Gastroesophageal sphincter (tissue), 4 donors: ENCODE results near the gene MYT1. TPM values are rescaled to one million over a fixed set of nuclear protein-coding genes. Genes with fewer than 3 reads are reported as not detected.
"Not testable (repeated sequence)": the region's sequence is repeated elsewhere in the genome, so short reads cannot be mapped to it uniquely, and the experiment has no call there.

Experiments used
- ATAC-seq: fragments of 150-250 bp; one replicate; pipeline ENCODE4 v1.9.1; 2016; ENCODE audit warnings: mild to moderate bottlenecking, moderate library complexity
- H3K27ac ChIP-seq, 4 donors: fragments of 200-600 bp; sonication (generic) in 3 of 4; 1 replicate in 3 of 4; 2 replicates in 1 of 4; pipeline ENCODE4 v1.5.1; 2016 to 2019
- H3K27me3 ChIP-seq: fragments of 200-600 bp; sonication (generic); one replicate; pipeline ENCODE4 v1.5.1; 2019
- H3K36me3 ChIP-seq, 2 donors: fragments of 200-600 bp; sonication (generic); one replicate each; pipeline ENCODE4 v1.5.1; 2019; ENCODE audit warnings: control low read depth in 1 of 2
- H3K4me1 ChIP-seq, 3 donors: fragments of 200-600 bp; sonication (generic); 1 replicate in 2 of 3; 2 replicates in 1 of 3; pipeline ENCODE4 v1.5.1; 2016 to 2019; ENCODE audit warnings: control low read depth in 2 of 3
- H3K4me3 ChIP-seq, 2 donors: fragments of 200-600 bp; sonication (generic); one replicate each; pipeline ENCODE4 v1.5.1; 2019; ENCODE audit warnings: mild to moderate bottlenecking in 1 of 2, moderate library complexity in 1 of 2
- H3K9me3 ChIP-seq, 3 donors: fragments of 200-600 bp; sonication (generic); one replicate each; pipeline ENCODE4 v1.5.1; 2017 to 2019; ENCODE audit warnings: control low read depth in 2 of 3
- EP300 ChIP-seq: sonication (generic); formaldehyde crosslinking; IDR thresholded peaks from one replicate; pipeline ENCODE4 v1.6.1; 2017; ENCODE audit warnings: antibody characterized with exemption, mild to moderate bottlenecking
- POLR2A ChIP-seq, 2 donors: fragments of 450-650 bp; IDR thresholded peaks; one replicate each; pipeline ENCODE4 v1.6.1; 2017; ENCODE audit warnings: antibody characterized with exemption in 2 of 2, mild to moderate bottlenecking in 2 of 2, moderate library complexity in 1 of 2
- POLR2AphosphoS5 ChIP-seq: sonication (generic); formaldehyde crosslinking; IDR thresholded peaks from one replicate; pipeline ENCODE4 v1.6.1; 2017; ENCODE audit warnings: antibody characterized with exemption
- WGBS, 2 donors: methylation state at CpG; one replicate each; pipeline ENCODE4 v1.1.5; 2018; ENCODE audit warnings: low coverage in 1 of 2; 5-methylcytosine and 5-hydroxymethylcytosine counted together
- total RNA-seq, 4 donors: library from RNA; depleted of rRNA; stranded (reverse); fragments of >200 nt; gene quantifications; one replicate each; pipeline ENCODE4 v1.1.0, GENCODE V29; 2016
- TF ChIP-seq, protein P1 (sequence below), 4 experiments: fragments of 200-600 bp in 2 of 4; fragments of 450-650 bp in 2 of 4; sonication (generic) in 1 of 4; IDR thresholded peaks; one replicate each; pipeline ENCODE4 v1.5.1; 2017 to 2019; ENCODE audit warnings: antibody characterized with exemption in 4 of 4, mild to moderate bottlenecking in 2 of 4, moderate library complexity in 2 of 4

MYT1 gene
- total RNA-seq, 4 donors from 2014 or later, result 0.04 to 0.27 TPM; not detected in 2

DNA sequence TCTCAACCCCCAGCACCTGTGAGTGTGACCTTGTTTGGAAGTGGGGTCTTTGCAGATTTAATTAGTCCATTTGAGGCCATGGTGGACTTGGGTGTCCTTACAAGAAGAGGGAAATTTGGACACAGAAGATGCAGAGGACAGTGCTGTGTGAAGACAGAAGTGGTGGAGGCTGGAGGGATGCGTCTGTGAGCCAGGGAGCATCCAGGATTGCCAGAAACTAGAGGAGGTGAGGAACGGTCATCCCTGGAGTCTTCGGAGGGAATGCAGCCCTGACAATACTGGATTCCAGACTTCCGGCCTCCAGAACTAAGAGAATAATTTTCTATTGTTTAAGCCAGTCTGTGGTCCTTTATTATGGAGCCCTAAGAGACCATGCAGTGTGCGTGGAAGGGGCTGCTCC is 34.0 kb upstream of the MYT1 start:
- 53 to 63% methylated on average over 2 to 5 of the region's 5 CpGs for WGBS, 2 donors

DNA sequence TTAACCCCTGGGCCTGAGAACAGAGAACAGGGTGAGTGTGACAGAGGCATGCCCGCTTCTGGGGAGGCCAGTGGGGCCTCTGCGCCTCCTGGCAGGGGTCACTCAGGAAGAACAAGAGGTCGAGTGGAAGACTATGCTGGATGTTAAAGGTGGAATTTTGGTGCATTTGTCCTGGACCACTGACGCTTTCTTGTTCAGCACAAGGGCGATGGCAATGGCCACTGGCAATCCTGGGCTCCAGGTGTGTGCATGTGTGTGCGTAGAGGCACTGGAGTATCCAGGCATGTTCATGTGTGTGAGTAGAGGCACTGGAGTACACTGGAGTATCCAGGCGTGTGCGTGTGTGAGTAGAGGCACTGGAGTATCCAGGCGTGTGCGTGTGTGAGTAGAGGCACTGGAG is 33.4 kb upstream of the MYT1 start:
- Histone ChIP-seq H3K4me1 (no peaks in the 10 kb centered on the region), H3K4me3 (no peak overlapping the region), H3K36me3 (no peaks in the 10 kb centered on the region), H3K27ac (no peak overlapping the region), H3K27me3 (peaks cover 44% of the 10 kb centered on the region), H3K9me3 (no peaks in the 10 kb centered on the region)
- TF ChIP-seq EP300, result no peak
- no peak for TF ChIP-seq POLR2A (IDR thresholded peaks at IDR 0.05)
- TF ChIP-seq, protein P1, sequence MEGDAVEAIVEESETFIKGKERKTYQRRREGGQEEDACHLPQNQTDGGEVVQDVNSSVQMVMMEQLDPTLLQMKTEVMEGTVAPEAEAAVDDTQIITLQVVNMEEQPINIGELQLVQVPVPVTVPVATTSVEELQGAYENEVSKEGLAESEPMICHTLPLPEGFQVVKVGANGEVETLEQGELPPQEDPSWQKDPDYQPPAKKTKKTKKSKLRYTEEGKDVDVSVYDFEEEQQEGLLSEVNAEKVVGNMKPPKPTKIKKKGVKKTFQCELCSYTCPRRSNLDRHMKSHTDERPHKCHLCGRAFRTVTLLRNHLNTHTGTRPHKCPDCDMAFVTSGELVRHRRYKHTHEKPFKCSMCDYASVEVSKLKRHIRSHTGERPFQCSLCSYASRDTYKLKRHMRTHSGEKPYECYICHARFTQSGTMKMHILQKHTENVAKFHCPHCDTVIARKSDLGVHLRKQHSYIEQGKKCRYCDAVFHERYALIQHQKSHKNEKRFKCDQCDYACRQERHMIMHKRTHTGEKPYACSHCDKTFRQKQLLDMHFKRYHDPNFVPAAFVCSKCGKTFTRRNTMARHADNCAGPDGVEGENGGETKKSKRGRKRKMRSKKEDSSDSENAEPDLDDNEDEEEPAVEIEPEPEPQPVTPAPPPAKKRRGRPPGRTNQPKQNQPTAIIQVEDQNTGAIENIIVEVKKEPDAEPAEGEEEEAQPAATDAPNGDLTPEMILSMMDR (IDR thresholded peaks at IDR 0.05), result no peak
- 48 to 64% methylated on average over 3 to 7 of the region's 10 CpGs for WGBS, 2 donors
- ATAC-seq, result no peak

More for the DNA sequence above, 34.0 kb upstream of the MYT1 start:
- H3K27me3 ChIP-seq, result peaks cover 44% of the 10 kb centered on the region
- H3K4me1 ChIP-seq, result no peaks in the 10 kb centered on the region
- ATAC-seq, result no peak
- no peaks in the 10 kb centered on the region for H3K9me3 ChIP-seq
- no peaks in the 10 kb centered on the region for H3K36me3 ChIP-seq
- no peak overlapping the region for H3K4me3 ChIP-seq
- TF ChIP-seq POLR2A (IDR thresholded peaks at IDR 0.05) (no peak), POLR2AphosphoS5 (no peak), EP300 (no peak)
- TF ChIP-seq, protein P1 (IDR thresholded peaks at IDR 0.05), result no peak
- H3K27ac ChIP-seq, result no peak overlapping the region

DNA sequence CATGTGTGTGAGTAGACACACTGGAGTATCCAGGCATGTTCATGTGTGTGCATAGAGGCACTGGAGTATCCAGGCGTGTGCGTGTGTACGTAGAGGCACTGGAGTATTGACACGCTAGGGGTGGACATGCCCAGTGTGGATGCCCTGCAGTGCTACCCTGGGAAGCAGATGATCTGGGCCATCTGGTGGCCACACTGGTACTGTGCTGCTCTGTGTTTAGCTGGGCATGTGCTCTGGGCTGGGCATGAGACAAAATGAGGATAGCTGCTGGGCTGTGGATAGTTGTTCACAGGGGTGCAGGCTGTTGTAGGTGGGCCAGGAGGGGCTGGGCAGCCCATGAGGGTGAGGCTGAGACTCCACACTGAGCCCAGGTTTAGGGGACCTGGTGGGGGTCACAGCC is 32.8 kb upstream of the MYT1 start:
- Histone ChIP-seq H3K4me3 (no peak overlapping the region), H3K27ac (no peak overlapping the region), H3K9me3 (no peaks in the 10 kb centered on the region), H3K36me3 (no peaks in the 10 kb centered on the region), H3K4me1 (no peaks in the 10 kb centered on the region), H3K27me3 (peaks cover 44% of the 10 kb centered on the region)
- no peak for ATAC-seq
- TF ChIP-seq POLR2A (IDR thresholded peaks at IDR 0.05) (no peak), EP300 (no peak), POLR2AphosphoS5 (no peak)
- TF ChIP-seq, protein P1 (IDR thresholded peaks at IDR 0.05), result no peak
- WGBS, 2 donors, result 72 to 90% methylated on average over 2 to 4 of the region's 4 CpGs

DNA sequence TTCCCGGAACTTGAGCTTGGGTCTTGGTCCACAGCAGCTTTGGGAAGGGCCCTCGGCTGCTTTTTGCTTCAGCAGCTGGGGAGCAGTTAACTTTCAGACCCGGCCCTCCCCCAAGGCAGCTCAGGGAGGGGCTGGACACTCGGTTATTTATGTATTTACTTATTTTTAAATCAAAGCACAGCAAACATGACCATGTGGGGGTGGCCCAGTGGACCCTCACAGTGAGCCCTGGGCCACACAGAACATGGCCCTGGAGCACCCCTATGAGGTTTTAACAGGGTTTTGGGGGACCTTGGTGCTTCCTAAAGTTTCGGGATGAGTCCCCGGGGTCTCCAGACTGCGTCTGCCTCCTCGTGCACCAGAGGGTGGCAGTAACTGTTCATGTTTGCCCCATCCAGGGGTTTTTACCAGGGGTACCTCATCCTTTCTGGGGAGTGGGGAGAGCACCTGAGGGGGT is 30.3 kb upstream of the MYT1 start:
- no peak for ATAC-seq
- Histone ChIP-seq H3K4me3 (no peak overlapping the region), H3K36me3 (no peaks in the 10 kb centered on the region), H3K27ac (no peak overlapping the region), H3K9me3 (no peaks in the 10 kb centered on the region), H3K4me1 (no peaks in the 10 kb centered on the region), H3K27me3 (peaks cover 41% of the 10 kb centered on the region)
- TF ChIP-seq, protein P1 (IDR thresholded peaks at IDR 0.05), result no peak
- no peak for TF ChIP-seq EP300
- TF ChIP-seq POLR2AphosphoS5, result no peak
- no peak for TF ChIP-seq POLR2A (IDR thresholded peaks at IDR 0.05)
- 60 to 65% methylated on average over 2 to 4 of the region's 8 CpGs for WGBS, 2 donors

DNA sequence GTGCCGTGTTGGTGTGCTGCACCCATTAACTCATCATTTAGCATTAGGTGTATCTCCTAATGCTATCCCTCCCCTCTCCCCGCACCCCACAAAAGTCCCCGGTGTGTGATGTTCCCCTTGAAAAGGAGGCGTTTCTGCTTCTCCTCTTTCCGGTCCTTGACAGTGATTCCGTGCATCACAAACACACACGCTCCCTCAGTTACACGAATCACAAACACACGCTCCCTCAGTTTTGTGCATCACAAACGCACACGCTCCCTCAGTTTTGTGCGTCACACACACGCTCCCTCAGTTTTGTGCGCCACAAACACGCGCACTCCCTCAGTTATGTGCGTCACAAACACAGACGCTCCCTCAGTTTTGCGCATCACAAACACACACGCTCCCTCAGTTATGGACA is 29.5 kb upstream of the MYT1 start:
- H3K27ac ChIP-seq, H3K4me1 ChIP-seq, H3K4me3 ChIP-seq, H3K36me3 ChIP-seq, ATAC-seq, H3K9me3 ChIP-seq: not testable (repeated sequence)
- 57 to 65% methylated on average over 14 to 15 of the region's 20 CpGs for WGBS, 2 donors
- H3K27me3 ChIP-seq, result peaks cover 33% of the 10 kb centered on the region
